H54 (cell line): ENCODE measurements around the gene CRABP1.

ENCODE experiments used
- DNase-seq: peaks from one replicate; pipeline ENCODE4 v3.0.0; 2011; ENCODE audit warnings: low spot score, mixed read lengths; ENCODE audit not compliant: insufficient read length
- FAIRE-seq: peaks from 3 replicates; lab custom pipeline; 2011; peaks lifted over from hg19 to GRCh38; lab: Jason Lieb, UNC
- POLR2A ChIP-seq: IDR thresholded peaks from 2 replicates; pipeline ENCODE4 v1.6.1; 2011; ENCODE audit warnings: low read depth, mild to moderate bottlenecking, low read length

The CRABP1 gene

DNA sequence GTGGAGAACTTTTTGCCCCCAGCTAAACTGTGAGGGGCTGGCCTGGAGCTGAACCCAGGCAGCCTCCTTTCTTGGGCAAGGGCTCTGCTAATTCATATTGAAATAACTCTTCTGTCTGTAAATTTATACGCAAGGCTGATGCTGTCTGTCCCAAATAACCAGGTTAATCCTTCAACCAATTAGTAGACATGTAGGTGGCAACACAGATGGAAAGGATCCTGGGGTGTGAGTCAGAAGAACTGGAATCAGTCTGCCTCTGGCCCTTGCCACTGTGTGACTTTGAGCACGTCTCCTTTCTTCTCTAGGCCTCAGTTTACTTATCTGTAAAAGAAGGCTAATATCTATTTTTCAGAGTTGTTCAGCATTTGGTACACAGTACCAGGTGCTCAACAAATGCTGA is 49.6 kb downstream of the CRABP1 start:
- DNase-seq = no peak
- no peak for TF ChIP-seq POLR2A
- FAIRE-seq = no peak

GRCh38 chr15:78390242-78390641 is 50.1 kb downstream of the CRABP1 start:
- TF ChIP-seq POLR2A = no peak
- FAIRE-seq = no peak
- DNase-seq = no peak

DNA sequence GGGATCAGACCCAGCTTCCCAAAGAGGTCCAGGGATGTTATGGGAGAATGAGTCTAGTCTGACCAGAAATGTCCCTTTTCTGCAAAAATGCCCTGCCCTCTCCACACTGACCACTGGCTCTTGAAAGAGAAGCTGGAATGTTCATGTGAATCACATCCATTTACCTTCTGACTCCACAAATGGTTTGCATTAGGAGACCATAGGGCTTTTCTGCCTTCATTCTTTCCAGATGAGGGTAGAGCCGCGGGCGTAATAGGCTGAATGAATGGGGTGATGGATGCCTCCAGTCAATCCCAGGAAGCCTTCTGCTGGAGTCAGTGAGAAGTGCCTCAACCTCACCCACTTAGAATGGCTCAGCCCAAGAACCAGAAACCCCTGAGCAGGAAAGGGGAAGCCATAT is 50.7 kb downstream of the CRABP1 start:
- DNase-seq (no peak), FAIRE-seq (no peak)
- TF ChIP-seq POLR2A = no peak

GRCh38 chr15:78391781-78392180 is 51.6 kb downstream of the CRABP1 start:
- no peak for DNase-seq
- no peak for FAIRE-seq
- TF ChIP-seq POLR2A = no peak

GRCh38 chr15:78392430-78392829 is 52.3 kb downstream of the CRABP1 start:
- TF ChIP-seq POLR2A = no peak
- no peak for FAIRE-seq
- DNase-seq = no peak

DNA sequence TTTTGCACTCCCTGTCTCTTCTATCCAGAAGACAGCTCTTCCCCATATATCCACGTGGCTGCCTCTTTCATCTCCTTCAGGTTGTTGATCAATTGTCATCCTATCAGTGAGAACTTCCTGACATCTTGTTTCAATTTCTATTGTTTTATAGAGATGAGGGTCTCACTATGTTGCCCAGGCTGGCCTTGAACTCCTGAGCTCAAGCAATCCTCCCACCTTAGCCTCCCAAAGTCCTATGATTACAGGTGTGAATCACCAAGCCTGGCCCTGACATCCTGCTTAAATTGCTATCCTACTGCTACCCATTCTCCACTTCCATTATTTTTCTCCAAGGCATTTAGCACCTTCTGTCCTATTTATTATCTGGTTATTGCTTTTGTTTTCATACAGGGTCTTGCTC is 53.0 kb downstream of the CRABP1 start:
- TF ChIP-seq POLR2A = no peak
- no peak for DNase-seq
- no peak for FAIRE-seq

- FAIRE-seq (no peak), DNase-seq (no peak)
- no peak for TF ChIP-seq POLR2A
These were observed 53.9 kb downstream of the CRABP1 start for GRCh38 chr15:78394026-78394425.

- TF ChIP-seq POLR2A = no peak
- no peak for DNase-seq
- FAIRE-seq = no peak
These were observed 54.9 kb downstream of the CRABP1 start for GRCh38 chr15:78394981-78395616.

DNA sequence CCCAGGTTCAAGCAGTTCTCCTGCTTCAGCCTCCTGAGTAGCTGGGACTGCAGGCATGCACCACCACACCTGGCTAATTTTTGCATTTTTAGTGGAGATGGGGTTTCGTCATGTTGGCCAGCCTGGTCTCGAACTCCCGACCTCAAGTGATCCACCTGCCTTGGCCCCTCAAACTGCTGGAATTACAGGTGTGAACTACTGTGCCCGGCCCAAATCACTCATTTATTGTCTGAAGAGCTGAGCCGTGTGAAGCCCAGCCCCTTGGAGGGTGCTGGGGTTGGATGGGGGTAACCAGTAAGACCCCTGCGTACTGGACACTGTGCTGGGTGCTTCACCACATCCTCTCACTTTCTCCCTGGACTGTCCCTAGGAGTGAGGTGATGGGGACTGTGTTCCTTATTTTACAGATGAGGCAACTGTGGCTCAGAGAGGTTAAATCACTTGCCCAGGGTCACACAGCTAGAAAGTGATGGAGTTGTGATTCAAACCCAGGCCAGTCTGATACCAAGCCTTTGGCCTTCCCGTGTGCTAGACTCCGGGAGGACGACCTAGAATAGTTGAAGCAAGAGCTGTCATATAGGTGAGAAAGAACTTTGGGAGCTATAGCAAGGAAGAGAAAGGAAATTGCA is 56.1 kb downstream of the CRABP1 start:
- no peak for TF ChIP-seq POLR2A
- FAIRE-seq (no peak), DNase-seq (no peak)

- TF ChIP-seq POLR2A = no peak
- DNase-seq = no peak
- no peak for FAIRE-seq
These were observed 56.8 kb downstream of the CRABP1 start for GRCh38 chr15:78396976-78397375.

GRCh38 chr15:78397382-78397781 is 57.2 kb downstream of the CRABP1 start:
- FAIRE-seq = no peak
- DNase-seq = no peak
- TF ChIP-seq POLR2A = no peak
